Naive thymus-derived CD8-positive, alpha-beta T cell (primary cell): Measurements from ENCODE around the gene VASH1. TPM values are rescaled to one million over a fixed set of nuclear protein-coding genes. Genes with fewer than 3 reads are reported as not detected.

Source experiments
- ATAC-seq, 2 donors: fragments of 150-1000 bp; cut with Tn5 transposase in 1 of 2; sonication (Bioruptor Pico), chemical (Tn5 transposase) in 1 of 2; 1 replicate in 1 of 2; 2 replicates in 1 of 2; pipeline ENCODE4 v1.10.0; 2021; ENCODE audit warnings: mild to moderate bottlenecking in 2 of 2, moderate library complexity in 2 of 2
- POLR2A ChIA-PET: fragments of 350-600 bp; sonication (Branson Sonifier 250); formaldehyde crosslinking; loops from one replicate; lab custom pipeline; 2021; ENCODE audit warnings: antibody characterized with exemption; lab: Charles Lee
- DNase-seq, 10 donors: peaks; one replicate each; pipeline versions ENCODE4 v3.0.0 to v3.0.0-alpha.2; 2020 to 2022
- H3K27ac Mint-ChIP-seq, 10 donors: one replicate each; pipeline ENCODE4 v1.8.0; 2020 to 2022; ENCODE audit warnings: mild to moderate bottlenecking in 10 of 10, mixed read lengths in 10 of 10, moderate library complexity in 4 of 10, inconsistent platforms in 1 of 10
- H3K27me3 Mint-ChIP-seq, 5 donors: one replicate each; pipeline ENCODE4 v1.8.0; 2021 to 2022; ENCODE audit warnings: mixed read lengths in 5 of 5
- H3K36me3 Mint-ChIP-seq, 3 donors: one replicate each; pipeline ENCODE4 v1.8.0; 2020 to 2022; ENCODE audit warnings: mixed read lengths in 3 of 3, mild to moderate bottlenecking in 2 of 3, inconsistent platforms in 1 of 3
- H3K4me1 Mint-ChIP-seq, 4 donors: one replicate each; pipeline ENCODE4 v1.8.0; 2021 to 2022; ENCODE audit warnings: mixed read lengths in 4 of 4
- H3K4me3 Mint-ChIP-seq, 10 donors: one replicate each; pipeline ENCODE4 v1.8.0; 2020 to 2022; ENCODE audit warnings: mild to moderate bottlenecking in 10 of 10, mixed read lengths in 10 of 10, moderate library complexity in 6 of 10, inconsistent platforms in 1 of 10
- H3K9me3 Mint-ChIP-seq, 9 donors: one replicate each; pipeline ENCODE4 v1.8.0; 2020 to 2022; ENCODE audit warnings: mixed read lengths in 9 of 9, mild to moderate bottlenecking in 3 of 9, inconsistent platforms in 1 of 9, moderate library complexity in 1 of 9
- polyA plus RNA-seq, 3 donors: library from polyadenylated mRNA; unstranded; fragments of 300-500 nt; fragmentation: Illumina TruSeq; gene quantifications; one replicate each; pipeline ENCODE4 v1.2.3, GENCODE V29; 2021
- total RNA-seq, 8 experiments: library from RNA in 2 of 8; stranded (reverse) in 2 of 8; gene quantifications; one replicate each; pipeline ENCODE4 v1.2.3 and lab custom pipeline; 2021 to 2026

VASH1 gene
- total and polyA plus RNA-seq, 5 experiments from 2014 or later: 0.22 to 4.8 (median 1.3) TPM

DNA sequence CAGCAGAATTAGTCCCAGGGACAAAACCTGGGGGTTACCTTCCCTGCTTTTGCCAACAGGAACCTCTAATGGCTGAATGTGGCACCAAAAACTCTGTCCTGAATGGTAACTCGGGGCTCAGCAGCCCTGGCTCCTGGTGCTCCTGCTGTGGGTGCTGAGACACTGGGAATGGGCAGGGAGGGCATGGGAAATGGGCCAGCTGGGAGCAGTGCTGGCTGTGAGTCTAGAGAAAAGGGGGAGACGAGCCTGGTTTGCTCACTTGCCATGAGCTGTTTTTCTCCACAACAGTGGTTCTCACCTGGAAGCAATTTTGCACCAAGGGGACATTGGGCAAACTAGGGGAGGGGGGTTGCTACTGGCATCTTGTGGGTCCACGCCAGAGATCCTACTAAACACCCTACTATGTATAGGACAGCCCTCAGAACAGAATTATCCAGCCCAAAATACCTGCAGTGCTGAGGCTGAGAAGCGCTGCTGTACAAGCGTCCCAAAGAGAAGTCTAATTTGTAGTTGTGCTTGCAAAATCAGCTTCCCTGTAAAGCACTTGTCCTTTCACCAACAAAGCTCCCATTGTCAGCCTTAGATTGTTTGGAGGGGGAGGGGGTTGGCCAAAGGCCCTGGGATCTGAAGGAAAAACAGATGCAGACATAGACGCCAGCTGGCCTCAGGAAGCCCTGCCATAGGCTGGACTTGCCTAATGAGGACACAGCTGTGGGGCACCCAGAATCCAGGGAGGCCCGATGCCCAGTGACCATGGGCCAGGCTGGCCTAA, 68.6 kb downstream of the VASH1 start:
- ATAC-seq: no peak
- Mint-ChIP-seq H3K27me3 (peaks cover 0 to 11% (median 8%) of the 10 kb centered on the region in 5 donors), H3K36me3 (peaks cover 0 to 3% (median 0%) of the 10 kb centered on the region in 3 donors), H3K4me3 (no peak overlapping the region), H3K9me3 (peaks cover 0 to 3% (median 0%) of the 10 kb centered on the region in 9 donors), H3K27ac (no peak overlapping the region), H3K4me1 (peaks cover 0 to 1% (median 0%) of the 10 kb centered on the region in 4 donors)
- DNase-seq: no peak
- POLR2A ChIA-PET: no interaction called here

GRCh38 chr14:76830556-76830955, 69.3 kb downstream of the VASH1 start:
- DNase-seq: no peak
- Mint-ChIP-seq H3K27ac (no peak overlapping the region), H3K27me3 (peaks cover 0 to 13% (median 8%) of the 10 kb centered on the region in 5 donors), H3K4me1 (peaks cover 0 to 1% (median 0%) of the 10 kb centered on the region in 4 donors), H3K9me3 (peaks cover 0 to 3% (median 0%) of the 10 kb centered on the region in 9 donors), H3K36me3 (peaks cover 0 to 3% (median 0%) of the 10 kb centered on the region in 3 donors), H3K4me3 (no peak overlapping the region)
- POLR2A ChIA-PET: no interaction called here
- ATAC-seq: no peak

DNA sequence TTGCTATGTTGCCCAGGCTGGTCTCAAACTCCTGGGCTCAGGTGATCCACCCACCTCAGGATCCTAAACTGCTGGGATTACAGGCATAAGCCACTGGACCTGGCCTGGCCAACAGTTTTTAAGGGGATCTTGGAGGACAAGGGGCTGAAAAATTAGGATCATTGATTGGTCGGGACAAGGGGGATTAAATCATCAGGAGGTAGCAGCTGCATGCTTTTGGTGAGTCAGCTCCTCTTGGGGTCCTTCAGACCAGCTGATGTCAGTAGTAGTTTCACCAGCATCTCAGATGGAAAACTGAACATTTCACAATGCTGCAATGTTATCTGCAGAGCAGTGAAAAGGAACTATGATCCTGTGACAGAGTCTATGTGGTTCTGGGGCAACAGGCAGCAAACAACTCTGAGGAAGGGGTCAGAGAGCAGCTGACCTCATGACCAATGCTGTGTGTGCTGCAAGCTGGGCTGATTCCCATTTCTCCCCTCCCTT, 71.3 kb downstream of the VASH1 start:
- POLR2A ChIA-PET: interaction anchor here (0.7 kb wide), 1 partner anchor 231 kb away, joined by 3 read pairs; no protein-coding TSS in a partner anchor
- peaks cover 3 to 20% (median 8%) of the 10 kb centered on the region in 5 donors for H3K27me3 Mint-ChIP-seq
- peaks cover 0 to 3% (median 0%) of the 10 kb centered on the region in 9 donors for H3K9me3 Mint-ChIP-seq
- DNase-seq (no peak), ATAC-seq (no peak)
- no peaks in the 10 kb centered on the region for H3K4me1 Mint-ChIP-seq
- peaks cover 0 to 3% (median 0%) of the 10 kb centered on the region in 3 donors for H3K36me3 Mint-ChIP-seq
- no peak overlapping the region for H3K27ac Mint-ChIP-seq
- H3K4me3 Mint-ChIP-seq: no peak overlapping the region

Other genes with a start within 250 kb of the VASH1 start
- gene ANGEL1, start 51.4 kb downstream of the VASH1 start, total RNA-seq: 10 to 100 TPM; 30.7 to 32.2 TPM
- 10 to 100 TPM; 26.7 to 27.6 (median 27.5) TPM for gene ANGEL1, start 51.4 kb downstream of the VASH1 start, polyA plus RNA-seq
- not detected for gene LRRC74A, start 64.9 kb downstream of the VASH1 start, total RNA-seq
- under 1 TPM in 1 of 3 donors, not detected in 2; 0.56 TPM for gene LRRC74A, start 64.9 kb downstream of the VASH1 start, polyA plus RNA-seq